HG03039 (cell line): ENCODE measurements around the gene ATF5.
"Not testable (repeated sequence)": the region's sequence is repeated elsewhere in the genome, so short reads cannot be mapped to it uniquely, and the experiment has no call there.

ENCODE experiments used
- ATAC-seq: cut with Tn5 transposase; IDR thresholded peaks from one replicate; pipeline ENCODE4 v1.9.1; 2021; ENCODE audit warnings: mild to moderate bottlenecking, moderate library complexity; ENCODE audit not compliant: unreplicated experiment

Gene ATF5

GRCh38 chr19:49921871-49922795, 6.9 kb upstream of the ATF5 start:
- no peak for ATAC-seq

GRCh38 chr19:49923055-49924003, 5.7 kb upstream of the ATF5 start:
- no peak for ATAC-seq

GRCh38 chr19:49924004-49924880, 4.8 kb upstream of the ATF5 start:
- ATAC-seq = no peak

GRCh38 chr19:49924881-49925210, 4.2 kb upstream of the ATF5 start:
- not testable (repeated sequence) for ATAC-seq

- ATAC-seq = no peak
Observed at GRCh38 chr19:49925486-49925885, 3.5 kb upstream of the ATF5 start.

GRCh38 chr19:49926515-49926914, 2.5 kb upstream of the ATF5 start:
- no peak for ATAC-seq

- ATAC-seq = no peak
Observed at GRCh38 chr19:49927526-49928264, 1.3 kb upstream of the ATF5 start.

GRCh38 chr19:49929611-49930482, 842 bp downstream of the ATF5 start:
- peak; percentile 59 for ATAC-seq

GRCh38 chr19:49930483-49931011, 1.5 kb downstream of the ATF5 start:
- ATAC-seq = no peak

GRCh38 chr19:49931293-49932040, 2.5 kb downstream of the ATF5 start:
- no peak for ATAC-seq

- no peak for ATAC-seq
Observed at GRCh38 chr19:49932041-49932451, 3.0 kb downstream of the ATF5 start.

- no peak for ATAC-seq
Observed at GRCh38 chr19:49932731-49933131, 3.7 kb downstream of the ATF5 start.

GRCh38 chr19:49933643-49934042, 4.6 kb downstream of the ATF5 start:
- ATAC-seq = no peak

- no peak for ATAC-seq
Observed at GRCh38 chr19:49936549-49936948, 7.5 kb downstream of the ATF5 start.

GRCh38 chr19:49937750-49938381, 8.9 kb downstream of the ATF5 start:
- no peak for ATAC-seq

- ATAC-seq = no peak
Observed at GRCh38 chr19:49938662-49939061, 9.7 kb downstream of the ATF5 start.

GRCh38 chr19:49939721-49940481, 10.9 kb downstream of the ATF5 start:
- no peak for ATAC-seq
